ENCODE data around the gene PSD2.

The PSD2 gene

DNA sequence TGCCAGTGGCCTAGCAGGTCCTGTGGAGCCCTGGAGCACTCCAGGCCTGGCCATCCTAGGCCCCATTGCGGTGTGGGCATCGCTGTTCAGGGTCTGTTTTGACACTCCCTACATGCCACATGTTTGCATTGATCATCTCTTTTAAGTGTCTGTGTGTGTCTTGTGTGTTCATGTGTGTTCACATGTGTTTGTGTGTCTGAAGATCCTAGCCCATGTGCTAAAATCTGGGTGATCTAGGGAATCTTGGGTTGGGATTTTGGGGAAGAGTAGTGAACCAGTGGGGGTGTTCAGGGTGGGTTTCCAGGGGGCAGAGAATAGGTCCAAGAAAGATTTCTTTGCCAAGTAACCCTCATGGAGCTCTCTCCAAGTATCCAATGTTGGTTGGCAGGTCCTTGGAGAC lies 8.4 kb downstream of the PSD2 start:
- POLR2A ChIA-PET, result no interaction called here
- CTCF ChIA-PET, result interaction anchor here (2.1 to 2.2 kb wide), 2 partner anchors 16 to 166 kb away, joined by 11 to 19 read pairs; no protein-coding TSS in a partner anchor
- DNase-seq (ENCODE audit: extremely low spot score), result no peak
- TF ChIP-seq, protein P1, sequence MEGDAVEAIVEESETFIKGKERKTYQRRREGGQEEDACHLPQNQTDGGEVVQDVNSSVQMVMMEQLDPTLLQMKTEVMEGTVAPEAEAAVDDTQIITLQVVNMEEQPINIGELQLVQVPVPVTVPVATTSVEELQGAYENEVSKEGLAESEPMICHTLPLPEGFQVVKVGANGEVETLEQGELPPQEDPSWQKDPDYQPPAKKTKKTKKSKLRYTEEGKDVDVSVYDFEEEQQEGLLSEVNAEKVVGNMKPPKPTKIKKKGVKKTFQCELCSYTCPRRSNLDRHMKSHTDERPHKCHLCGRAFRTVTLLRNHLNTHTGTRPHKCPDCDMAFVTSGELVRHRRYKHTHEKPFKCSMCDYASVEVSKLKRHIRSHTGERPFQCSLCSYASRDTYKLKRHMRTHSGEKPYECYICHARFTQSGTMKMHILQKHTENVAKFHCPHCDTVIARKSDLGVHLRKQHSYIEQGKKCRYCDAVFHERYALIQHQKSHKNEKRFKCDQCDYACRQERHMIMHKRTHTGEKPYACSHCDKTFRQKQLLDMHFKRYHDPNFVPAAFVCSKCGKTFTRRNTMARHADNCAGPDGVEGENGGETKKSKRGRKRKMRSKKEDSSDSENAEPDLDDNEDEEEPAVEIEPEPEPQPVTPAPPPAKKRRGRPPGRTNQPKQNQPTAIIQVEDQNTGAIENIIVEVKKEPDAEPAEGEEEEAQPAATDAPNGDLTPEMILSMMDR (IDR thresholded peaks at IDR 0.05; ENCODE audit: control extremely low read depth, extremely low read depth, low read depth, missing control alignments), result no peak

DNA sequence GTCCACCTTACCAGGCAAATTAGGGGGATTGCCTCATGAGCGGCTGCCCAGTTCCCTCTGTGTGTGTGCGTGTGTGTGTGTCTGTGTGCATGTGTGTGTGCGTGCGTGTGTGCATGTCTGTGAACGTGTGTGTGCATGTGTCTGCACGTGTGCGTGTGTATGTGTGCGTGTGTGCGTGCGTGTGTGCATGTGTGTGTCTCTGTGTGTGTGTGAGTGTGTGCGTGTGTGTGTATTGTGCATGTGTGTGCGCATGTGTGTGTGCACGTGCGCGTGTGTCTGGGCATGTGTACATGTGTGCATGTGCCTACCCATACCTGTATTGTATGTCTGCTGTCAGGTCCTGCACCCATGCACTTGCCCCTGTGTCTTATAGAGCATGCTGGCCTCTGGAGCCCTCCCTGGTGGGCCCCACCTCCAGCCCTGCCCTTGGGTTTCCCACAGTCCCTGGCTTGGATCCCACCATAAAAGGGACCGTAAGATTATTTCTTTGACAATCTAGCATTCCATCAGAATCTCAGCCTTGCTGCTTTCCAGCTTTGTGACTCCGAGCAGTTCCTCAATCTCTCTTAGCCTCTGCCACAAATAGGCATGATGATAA lies 9.3 kb downstream of the PSD2 start:
- DNase-seq (ENCODE audit: extremely low spot score), result no peak
- TF ChIP-seq, protein P1 (IDR thresholded peaks at IDR 0.05; ENCODE audit: control extremely low read depth, extremely low read depth, low read depth, missing control alignments), result no peak
- ChIA-PET CTCF (interaction anchor here (1.2 to 3.3 kb wide), 4 partner anchors 12 to 164 kb away, joined by 3 to 23 read pairs (median 12); no protein-coding TSS in a partner anchor), POLR2A (no interaction called here)

DNA sequence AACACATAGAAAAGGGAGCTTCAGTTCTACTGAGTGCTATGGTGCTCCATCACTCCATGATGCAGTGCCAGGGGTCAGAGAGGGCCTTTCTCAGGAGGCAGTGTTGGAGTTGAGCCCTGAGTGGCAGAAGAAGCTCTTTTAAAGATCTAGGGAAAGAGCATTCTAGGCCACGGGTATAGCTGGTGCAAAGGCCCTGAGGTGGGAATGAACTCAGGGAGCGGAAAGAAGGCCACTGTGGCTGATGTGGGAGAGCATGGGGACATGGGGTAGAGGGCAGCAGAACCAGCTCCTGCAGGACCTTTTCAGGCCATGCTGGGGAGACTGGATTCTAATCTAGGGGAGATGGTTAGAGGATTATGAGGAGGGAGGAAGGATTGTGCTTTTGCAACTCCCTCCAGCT lies 9.9 kb downstream of the PSD2 start:
- POLR2A ChIA-PET, result no interaction called here
- CTCF ChIA-PET, result interaction anchor here (1.1 to 3.3 kb wide), 5 partner anchors 11 to 163 kb away, joined by 3 to 23 read pairs (median 5); no protein-coding TSS in a partner anchor
- TF ChIP-seq, protein P1 (IDR thresholded peaks at IDR 0.05; ENCODE audit: control extremely low read depth, extremely low read depth, low read depth, missing control alignments), result no peak
- no peak for DNase-seq (ENCODE audit: extremely low spot score)

DNA sequence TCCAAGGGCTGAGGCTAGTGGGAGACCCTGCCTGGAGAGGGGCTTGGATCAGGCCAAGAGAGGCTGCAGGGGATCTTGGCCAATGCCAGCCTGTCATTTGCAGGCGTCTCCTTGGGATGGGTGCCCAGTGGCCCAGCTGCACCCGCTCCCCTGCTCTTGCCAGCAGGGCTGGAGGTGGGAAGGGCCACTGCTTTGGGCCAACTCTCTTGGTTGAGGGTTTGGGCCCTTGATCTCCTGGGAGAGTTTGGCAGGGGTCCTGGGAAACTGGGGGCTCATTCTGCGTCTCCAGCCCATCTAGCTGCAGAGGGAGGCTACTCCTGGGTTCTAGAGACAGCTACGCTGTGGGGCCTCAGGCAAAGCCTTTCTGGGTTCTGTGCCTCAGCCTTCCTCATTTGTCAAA lies 10.5 kb downstream of the PSD2 start:
- POLR2A ChIA-PET, result no interaction called here
- TF ChIP-seq, protein P1 (IDR thresholded peaks at IDR 0.05; ENCODE audit: control extremely low read depth, extremely low read depth, low read depth, missing control alignments), result no peak
- CTCF ChIA-PET, result interaction anchor here (1.0 to 3.3 kb wide), 6 partner anchors 10 to 162 kb away, joined by 3 to 23 read pairs (median 4); no protein-coding TSS in a partner anchor
- no peak for DNase-seq (ENCODE audit: extremely low spot score)

DNA sequence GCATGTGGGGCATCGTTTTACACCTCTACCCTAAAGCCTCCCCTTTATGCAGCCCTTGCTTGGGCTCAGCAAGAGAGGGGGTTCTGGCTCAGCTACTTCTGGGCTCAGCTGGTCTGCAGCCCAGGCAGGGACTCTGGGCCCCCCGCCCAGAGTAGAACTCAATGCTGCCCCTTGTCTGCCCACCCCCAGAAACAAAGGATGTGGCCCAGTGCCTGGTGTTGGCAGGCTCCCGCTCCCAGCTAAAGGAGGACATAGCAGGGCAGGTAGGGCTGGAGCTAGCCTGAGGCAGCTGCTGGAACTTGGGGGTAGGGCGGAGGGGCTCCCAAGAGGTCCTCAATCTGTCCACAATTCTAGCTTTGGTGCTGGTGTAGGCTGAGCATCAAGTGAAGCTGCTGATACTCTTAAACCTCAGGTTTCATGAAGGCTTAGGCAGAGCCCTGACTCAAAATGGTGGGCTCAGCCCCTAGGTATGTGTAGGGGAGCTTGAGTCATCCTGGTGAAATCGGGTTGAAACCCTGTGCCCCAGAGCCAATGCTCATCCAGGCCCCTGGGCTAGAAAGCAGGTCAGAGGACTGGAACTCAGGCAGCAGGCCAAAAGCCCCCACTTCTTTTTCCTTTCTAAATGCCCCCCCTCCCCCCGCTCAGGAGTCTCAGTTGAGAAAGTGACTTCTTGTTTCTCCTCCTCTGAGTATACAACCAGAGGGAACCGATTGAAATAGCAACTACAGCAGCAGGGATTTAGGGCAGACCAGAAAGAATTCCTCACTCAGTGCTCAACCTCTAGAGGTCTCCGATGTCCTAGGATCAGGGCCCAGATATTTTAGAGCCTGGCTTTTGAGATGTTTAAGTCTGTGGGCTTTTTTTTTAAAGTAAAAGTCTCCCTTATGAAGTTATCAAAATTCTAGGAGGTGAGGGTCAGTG lies 11.4 kb downstream of the PSD2 start:
- ChIA-PET POLR2A (no interaction called here), CTCF (interaction anchor here (0.9 to 3.3 kb wide), 7 partner anchors 18 to 162 kb away, joined by 3 to 23 read pairs (median 3); no protein-coding TSS in a partner anchor)
- no peak for DNase-seq (ENCODE audit: extremely low spot score)
- TF ChIP-seq, protein P1 (IDR thresholded peaks at IDR 0.05; ENCODE audit: control extremely low read depth, extremely low read depth, low read depth, missing control alignments), result no peak

DNA sequence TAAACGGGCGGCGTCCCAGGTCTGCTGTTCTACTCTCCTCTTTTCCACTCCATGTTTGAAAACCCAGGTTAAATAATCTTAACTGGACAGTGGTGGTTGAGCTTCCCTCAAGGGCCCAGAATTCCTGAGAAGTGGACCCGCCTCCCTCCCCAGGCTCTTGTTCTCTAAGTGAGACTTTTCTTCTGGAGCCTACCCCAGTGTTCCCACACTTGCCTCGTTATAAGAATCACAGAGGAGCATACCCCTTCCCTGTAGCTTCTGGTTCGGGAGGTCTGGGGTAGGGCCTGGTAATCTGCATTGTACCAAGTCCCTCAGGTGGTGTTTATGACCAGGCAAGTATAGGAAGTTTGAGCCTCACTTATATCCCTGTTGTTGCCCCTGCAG lies 12.0 kb downstream of the PSD2 start:
- TF ChIP-seq, protein P1 (IDR thresholded peaks at IDR 0.05; ENCODE audit: control extremely low read depth, extremely low read depth, low read depth, missing control alignments), result no peak
- CTCF ChIA-PET, result interaction anchor here (1.3 to 3.3 kb wide), 3 partner anchors 17 to 33 kb away, joined by 3 to 23 read pairs (median 3); no protein-coding TSS in a partner anchor
- DNase-seq (ENCODE audit: extremely low spot score), result no peak
- POLR2A ChIA-PET, result no interaction called here

Data from GM10248 (cell line).